CD4-positive, alpha-beta T cell treated with Interleukin-17A for 1 hour (primary cell): ENCODE results near the gene S100G.

Source experiments
- DNase-seq: peaks from one replicate; pipeline ENCODE4 v3.0.0-alpha.2; 2020

Gene S100G

DNA sequence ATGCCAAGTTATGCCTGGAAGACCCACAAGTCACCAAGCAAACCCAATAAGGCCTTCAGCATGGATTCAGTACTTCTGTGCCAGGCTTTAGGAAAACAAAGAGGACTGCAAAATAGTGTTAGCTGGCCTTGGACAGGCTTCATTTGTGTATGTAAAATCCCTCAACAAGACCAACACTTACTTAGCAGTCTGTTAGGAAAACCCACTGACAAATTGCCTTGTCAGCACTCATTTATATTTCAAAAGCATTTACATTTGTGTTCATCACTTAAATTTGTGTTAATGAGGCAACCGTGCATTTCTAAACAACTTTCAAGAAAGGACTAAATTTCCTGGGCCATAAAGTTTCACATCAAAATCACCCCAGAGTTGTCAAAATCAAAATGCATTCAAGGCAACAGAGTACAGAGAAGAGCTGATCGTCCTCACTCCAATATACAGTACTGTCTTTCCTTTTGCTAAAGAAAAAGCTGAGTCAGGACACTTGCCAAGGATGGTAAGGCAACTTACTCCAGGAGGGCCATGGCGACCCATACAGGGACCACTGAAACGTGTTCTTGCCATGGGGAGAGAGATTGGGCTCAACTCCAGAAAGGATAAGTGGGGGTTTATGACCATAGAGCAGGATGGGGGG is 1.6 kb downstream of the S100G start:
- no peak for DNase-seq

DNA sequence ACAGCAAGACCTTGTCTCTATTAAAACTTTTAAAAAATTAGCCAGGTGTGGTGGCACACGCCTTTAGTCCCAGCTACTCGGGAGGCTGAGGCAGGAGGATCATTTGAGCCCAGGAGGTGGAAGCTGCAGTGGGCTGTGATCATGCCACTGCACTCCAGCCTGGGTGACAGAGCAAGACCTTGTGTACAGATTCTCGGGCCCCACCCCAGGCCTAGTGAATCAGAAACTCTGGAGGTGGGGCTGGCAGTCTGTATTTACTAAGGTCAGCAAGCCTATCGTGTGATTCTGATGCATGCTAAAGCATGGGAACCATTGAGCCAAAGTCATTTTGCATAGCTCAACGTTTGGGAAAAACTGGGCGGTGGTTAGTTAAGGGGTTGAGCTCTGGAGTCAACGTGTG is 3.5 kb downstream of the S100G start:
- no peak for DNase-seq

DNA sequence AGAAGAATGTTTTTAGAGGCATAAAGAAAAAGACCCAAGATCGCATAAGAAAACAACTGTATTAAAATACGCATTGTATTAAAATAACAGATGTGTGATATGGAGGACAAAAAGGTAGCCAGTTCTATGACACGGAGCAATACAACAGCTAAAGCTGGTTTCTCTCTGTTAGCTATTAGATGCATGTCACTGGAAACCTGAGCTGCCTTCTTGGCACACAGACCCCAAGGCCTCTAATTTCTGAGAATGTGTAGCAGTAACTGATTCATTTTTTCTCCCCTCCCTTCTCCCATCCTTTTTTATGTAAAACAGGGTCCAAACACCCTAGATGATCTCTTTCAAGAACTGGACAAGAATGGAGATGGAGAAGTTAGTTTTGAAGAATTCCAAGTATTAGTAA is 4.1 kb downstream of the S100G start:
- no peak for DNase-seq

DNA sequence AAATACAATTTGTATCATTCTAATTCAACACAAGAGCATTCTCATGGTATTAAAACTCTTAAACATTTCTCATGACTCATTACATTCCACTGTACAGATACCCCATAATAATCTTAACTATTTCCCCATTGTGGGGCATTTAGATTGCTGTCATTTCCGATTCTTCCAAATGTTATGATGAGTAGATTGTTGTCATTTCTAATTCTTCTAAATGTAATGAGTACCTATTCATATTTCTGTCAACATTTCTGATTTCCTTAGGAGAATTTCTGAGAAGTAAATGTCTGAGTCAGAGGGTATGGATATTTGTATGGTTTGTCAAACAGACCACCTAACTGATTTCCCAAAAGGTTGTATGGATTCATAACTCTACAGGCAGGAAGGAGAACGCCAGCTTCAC is 8.3 kb downstream of the S100G start:
- no peak for DNase-seq

DNA sequence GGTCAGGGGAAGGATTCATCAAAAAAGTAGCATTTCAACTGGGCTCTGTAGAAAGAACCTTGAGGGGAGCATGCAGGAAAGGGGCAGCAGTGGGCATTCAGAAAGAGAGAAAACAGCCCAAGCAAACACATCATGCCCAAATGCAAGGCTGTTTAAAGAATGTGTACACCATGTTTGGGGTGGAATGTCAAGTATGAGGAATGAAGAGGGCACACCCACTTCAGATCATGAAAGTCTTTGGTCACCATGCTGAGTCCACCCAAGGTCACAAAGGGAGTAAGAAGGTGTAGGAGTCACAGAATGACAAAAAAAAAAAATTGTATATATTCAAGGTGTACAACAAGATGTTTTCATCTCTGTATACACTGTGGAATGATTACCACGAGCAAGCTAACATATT is 9.4 kb downstream of the S100G start:
- DNase-seq, result no peak

DNA sequence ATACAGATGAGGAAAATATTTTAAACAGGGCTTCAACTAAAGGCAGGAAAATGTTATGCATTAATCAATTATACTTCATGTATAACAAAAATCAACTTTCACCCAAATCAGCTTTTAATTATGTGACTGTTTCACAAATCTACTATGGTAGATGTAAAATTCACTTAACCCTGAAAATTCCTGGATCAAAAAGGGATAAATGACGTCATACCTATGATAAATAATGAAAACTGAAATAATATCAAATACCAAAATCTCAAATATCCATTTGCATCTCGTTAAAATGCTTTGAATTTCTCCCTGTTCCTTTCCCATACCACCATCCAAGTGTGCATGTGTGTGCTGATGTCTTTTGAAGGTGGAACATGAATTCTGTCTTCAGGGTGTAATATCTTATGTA is 11.5 kb downstream of the S100G start:
- no peak for DNase-seq

DNA sequence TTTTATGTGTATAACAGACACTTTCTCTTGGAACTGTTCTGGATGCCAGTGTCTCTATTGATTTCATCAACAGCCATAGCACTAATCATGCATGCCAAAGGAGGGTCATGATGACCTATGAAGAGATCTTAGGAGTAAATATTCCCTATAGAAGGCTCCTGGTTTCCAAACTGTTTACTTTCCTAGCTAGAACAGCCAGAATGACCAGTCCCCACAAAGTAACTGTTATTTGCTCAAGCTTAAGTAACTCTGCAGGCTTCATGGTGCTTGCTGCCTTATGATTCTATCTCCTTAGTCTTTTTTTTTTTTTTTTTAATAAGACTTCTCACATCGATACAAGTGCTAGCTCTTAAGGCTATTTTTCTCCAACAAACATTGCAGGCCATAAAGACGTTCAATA is 12.4 kb downstream of the S100G start:
- DNase-seq, result no peak

DNA sequence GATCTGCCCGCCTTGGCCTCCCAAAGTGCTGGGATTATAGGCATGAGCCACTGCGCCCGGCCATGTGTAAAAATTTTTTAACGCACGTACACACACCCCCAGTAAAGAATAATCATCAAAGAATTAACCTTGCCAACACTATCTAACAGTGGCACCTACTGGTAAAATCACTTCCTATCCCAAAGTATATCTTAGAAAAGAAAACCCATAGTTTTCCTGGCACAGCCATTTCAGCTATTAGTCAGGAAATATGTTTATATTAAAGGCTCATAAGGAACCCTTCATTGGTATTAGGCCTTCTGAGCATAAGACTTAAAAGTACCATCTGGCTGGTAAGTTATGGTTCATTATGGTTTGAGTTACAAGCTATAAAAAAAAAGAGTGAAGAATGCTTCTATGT is 14.1 kb downstream of the S100G start:
- DNase-seq, result no peak

DNA sequence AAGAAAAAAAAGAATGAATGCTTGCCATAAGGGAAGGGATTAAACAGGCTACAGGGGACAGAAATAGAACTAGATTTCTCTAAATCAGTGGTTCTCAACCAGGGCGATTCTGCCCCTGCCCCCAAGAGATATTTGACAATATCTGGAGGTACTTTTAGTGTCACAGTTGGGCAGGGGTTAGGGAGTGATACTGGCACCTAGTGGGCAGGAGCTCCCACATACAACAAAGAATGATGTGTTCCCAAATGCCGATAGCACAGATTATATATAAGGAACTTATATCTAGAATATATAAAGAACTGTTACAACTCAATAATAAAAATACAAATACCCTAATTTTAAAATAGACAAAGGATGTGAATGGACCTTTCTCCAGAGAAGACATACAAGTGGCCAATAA is 14.7 kb downstream of the S100G start:
- no peak for DNase-seq

DNA sequence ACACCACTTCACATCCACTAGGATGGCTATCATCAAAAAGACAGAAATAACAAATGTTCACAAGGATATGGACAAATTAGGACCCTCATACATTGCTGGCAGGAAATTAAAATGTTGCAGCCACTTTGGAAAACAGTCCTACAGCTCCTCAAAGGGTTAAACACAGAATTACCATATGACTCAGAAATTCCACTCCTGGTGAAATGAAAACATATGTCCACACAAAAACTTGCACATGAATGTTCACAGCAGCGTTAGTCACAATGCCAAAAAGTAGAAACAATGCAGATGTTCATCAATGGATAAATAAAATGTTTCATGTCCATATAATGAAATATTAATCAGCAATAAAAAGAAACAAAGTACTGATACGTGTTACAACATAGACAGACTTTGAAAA is 15.1 kb downstream of the S100G start:
- DNase-seq, result no peak

DNA sequence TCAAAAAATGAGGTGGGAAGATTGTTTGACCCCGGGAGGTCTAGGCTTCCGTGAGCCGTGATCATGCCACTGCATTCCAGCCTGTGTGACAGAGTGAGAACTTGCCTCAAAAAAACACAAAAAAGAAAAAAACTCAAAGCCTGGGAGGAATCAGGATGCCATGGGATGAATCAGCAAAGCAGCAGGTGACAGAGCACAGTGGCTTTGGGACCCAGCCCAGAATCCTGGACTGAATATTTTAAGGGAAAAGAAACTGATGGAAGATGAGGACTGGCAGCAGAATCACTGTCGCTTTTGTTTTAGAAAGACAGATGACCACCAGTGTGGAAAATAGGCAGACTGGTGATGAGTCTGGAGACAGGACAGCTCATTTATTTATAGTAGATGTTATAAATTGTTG is 16.6 kb downstream of the S100G start:
- DNase-seq, result no peak

DNA sequence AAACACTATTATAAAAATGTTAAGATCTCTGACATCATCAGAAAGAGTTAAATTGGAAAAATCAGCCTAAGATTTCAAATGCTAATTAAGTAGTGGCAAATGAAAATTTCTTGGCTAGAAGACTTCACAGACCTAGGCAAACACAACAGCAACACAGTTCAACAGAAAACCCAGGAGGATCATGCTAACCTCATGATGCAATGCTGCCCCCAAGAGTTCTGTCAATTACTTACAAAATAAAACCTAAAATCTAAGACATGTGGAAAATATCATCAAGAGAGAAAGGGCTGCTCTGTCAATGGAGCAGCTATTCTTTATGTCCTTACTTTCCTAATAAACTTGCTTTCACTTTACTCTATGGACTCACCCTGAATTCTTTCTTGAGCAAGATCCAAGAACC is 21.0 kb downstream of the S100G start:
- DNase-seq, result peak; percentile 32

DNA sequence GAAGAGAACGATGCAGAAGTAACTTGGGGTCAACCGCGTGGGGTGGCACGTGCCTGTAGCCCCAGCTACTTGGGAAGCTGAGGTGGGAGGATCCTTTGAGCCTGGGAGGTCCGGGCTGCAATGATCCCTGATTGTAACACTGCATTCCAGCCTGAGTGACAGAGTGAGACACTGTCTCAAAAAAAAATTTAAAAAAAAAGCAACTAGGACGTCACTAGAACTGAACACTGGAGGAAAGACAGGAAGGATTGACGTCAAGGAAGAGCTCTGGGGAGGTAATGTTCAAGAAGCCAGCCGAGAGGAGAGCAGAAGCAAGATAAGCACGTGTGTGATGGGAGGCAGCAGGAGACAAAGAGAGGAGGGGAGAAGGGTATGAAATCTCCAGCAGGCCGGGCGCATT is 28.7 kb downstream of the S100G start:
- no peak for DNase-seq

DNA sequence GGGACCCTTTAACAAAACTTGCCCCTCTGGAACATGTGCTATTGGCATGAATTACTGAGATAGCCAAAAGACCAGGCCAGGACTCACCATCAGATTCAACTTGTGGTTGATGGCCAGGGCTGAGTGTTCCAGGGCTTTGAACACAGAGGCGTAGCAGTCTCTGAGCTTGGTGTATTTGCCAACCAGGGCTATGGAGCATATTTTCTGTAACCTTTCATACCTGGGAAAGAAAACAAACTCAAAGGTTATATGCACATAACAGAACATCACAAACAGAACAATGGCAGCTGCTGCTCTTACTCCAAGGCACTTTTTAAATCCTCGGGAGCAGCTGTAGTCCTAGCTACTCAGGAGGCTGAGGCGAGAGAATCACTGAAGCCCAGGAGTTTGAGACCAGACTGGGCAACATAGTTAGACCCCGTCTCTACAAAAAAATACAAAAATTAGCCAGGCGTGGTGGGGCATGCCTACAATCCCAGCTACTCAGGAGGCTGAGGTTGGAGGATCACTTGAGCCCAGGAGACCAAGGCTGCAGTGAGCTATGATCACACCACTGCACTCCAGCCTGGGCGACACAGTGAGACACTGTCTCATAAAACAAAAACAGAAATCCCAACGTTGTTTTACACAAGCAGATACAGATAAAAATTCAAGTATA is 33.2 kb downstream of the S100G start:
- DNase-seq, result no peak

DNA sequence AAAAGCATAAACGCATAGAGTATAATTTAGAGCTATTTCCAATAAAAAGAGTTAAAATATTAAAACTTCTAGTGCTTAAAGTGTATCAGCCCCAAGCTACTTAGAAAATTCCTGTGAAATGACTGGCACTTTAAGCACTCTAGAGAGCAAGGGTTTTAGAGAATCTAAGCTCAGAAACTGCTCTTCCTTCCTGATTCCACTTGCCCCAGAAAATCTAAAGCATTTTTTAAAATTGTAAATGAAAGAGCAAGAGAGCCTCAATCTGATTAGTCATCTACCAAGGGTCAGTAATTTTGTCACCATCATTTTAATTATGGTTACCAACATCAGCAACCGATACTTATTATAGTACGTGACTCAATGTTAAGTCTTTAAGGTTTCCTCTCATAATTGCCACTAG is 37.6 kb downstream of the S100G start:
- DNase-seq, result no peak

DNA sequence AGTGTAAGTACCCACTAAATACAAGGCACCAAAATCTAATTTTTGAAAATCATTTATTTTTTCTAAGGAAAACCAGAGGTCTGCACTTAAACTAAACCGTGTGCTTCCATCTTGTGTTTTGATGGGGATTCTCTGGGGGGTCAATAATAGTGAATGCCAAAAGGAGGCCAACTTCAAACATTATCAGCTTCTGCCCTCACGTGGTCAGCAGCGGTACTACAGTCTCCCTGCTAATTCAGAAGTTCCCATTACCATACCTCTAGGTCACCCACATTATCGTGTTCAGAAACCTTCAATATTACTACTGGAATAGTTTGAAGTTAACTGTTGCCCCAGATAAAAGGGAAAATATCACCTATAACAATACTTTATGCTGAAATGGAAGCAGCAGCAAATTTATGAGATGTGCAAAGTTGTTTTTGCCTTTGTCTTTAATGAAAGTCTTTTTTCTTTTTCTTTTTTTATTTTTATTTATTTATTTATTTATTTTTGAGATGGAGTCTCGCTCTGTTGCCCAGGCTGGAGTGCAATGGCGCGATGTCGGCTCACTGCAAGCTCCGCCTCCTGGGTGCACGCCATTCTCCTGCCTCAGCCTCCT is 45.2 kb downstream of the S100G start:
- DNase-seq, result peak; percentile 59

DNA sequence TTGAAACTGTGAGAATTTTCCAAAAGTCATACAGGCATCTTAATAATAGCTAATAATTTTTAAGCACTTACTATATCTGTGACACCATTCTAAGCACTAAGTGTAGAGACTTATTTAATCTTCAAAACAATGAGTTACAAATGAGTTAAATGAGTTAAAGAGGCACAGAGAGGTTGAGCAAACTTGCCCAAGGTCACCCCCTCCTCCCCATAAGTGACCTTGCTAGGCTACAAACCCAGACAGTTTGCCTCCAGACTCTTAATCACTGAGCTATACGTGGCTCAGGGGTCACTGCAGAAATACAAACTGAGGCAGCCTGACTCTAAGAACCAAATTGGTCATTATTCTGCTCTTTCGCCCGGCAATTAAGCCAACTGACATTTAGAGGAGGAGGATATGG is 47.0 kb downstream of the S100G start:
- no peak for DNase-seq

DNA sequence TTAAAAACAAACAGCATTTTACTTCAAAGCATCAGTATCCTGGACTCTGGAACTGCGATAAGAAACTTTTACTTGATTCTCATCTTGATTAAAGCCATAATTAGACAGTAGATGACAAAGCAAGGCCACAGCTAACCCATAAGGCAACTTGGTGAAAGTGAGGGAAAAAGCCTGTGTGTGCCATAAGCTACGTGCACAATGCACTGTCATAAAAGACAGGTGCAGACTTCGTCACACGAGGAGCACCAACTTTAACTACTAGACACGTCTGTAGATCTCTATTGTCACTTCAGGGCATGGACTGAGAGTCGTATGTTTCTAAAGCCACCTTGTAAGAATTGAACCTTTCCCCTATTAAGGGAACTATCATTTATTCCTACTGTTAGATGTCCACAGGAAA is 49.4 kb downstream of the S100G start:
- no peak for DNase-seq

DNA sequence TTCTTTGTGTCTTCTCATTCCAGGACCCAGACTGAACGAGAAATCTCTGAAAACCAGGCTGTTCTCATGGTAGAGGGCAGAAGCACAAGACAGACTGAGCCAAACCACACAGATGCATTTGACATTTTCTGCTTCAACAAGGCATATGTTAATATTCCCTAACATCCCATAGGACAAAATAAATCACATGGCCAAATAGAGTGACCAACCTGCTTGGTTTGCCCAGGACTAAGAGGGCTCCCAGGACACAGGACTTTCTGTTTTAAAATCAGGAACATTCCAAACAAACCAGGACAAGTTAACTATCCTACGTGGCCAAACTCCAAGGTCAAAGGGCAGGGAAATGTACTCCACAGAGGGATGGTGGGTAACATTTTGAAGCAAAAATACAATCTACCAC is 50.8 kb downstream of the S100G start:
- DNase-seq, result no peak

DNA sequence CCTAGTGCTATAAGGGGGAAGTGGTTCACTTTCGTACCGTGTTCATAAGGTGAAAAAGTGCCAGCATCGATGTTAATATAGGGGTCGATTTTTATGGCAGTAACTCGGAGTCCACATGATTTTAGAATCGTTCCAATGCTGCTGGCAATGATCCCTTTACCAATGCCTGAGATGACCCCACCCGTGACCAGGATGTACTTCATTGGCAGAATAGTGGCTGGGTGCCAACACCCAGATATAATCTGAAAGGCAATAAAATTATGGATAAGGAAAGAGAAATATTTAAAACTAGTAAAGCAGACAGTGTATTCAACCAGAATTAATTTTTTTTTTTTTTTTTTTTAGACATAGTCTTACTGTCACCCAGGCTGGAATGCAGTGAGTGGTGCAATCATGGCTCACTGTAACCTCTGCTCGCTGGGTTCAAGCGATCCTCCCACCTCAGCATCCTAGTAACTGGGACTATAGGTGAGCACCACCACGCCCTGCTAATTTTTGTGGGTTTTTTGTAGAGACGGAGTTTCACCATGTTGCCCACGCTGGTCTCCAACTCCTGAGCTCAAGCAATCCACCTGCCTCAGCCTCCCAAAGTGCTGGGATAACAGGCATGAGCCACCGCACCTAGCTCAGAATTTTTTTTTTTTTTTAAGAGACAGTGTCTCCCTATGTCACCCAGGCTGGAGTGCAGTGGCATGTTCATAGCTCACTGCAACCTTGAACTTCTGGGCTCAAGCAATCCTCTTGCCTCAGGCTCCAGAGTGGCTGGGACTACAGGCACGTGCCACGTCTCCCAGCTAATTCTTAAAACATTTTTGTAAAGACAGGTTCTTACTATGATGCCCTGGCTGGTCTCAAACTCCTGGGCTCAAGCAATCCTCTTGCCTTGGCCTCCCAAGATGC is 53.0 kb downstream of the S100G start:
- no peak for DNase-seq
